Fibroblast of pulmonary artery (primary cell): ENCODE measurements around the gene CBLN3.
A peak's percentile ranks its signal among the peaks of the same experiment; 100 is the strongest.

Experiments
- DNase-seq: peaks from one replicate; pipeline ENCODE4 v3.0.0-alpha.2; 2010; ENCODE audit warnings: low read depth
- H3K4me3 ChIP-seq: replicated peaks from 2 replicates; pipeline ENCODE4 v1.5.1; 2011; ENCODE audit warnings: low read depth, mild to moderate bottlenecking, control low read depth, low read length, moderate library complexity
- TF ChIP-seq, protein P1 (sequence below): IDR thresholded peaks from 2 replicates; pipeline ENCODE4 v1.5.1; 2011; ENCODE audit warnings: mild to moderate bottlenecking, control low read depth, low read length, inconsistent platforms; ENCODE audit errors: missing control alignments

CBLN3 gene

GRCh38 chr14:24434676-24435075 lies 5.2 kb upstream of the CBLN3 start:
- TF ChIP-seq, protein P1, sequence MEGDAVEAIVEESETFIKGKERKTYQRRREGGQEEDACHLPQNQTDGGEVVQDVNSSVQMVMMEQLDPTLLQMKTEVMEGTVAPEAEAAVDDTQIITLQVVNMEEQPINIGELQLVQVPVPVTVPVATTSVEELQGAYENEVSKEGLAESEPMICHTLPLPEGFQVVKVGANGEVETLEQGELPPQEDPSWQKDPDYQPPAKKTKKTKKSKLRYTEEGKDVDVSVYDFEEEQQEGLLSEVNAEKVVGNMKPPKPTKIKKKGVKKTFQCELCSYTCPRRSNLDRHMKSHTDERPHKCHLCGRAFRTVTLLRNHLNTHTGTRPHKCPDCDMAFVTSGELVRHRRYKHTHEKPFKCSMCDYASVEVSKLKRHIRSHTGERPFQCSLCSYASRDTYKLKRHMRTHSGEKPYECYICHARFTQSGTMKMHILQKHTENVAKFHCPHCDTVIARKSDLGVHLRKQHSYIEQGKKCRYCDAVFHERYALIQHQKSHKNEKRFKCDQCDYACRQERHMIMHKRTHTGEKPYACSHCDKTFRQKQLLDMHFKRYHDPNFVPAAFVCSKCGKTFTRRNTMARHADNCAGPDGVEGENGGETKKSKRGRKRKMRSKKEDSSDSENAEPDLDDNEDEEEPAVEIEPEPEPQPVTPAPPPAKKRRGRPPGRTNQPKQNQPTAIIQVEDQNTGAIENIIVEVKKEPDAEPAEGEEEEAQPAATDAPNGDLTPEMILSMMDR: no peak
- no peak overlapping the region for H3K4me3 ChIP-seq
- no peak for DNase-seq

GRCh38 chr14:24434036-24434435 lies 4.6 kb upstream of the CBLN3 start:
- TF ChIP-seq, protein P1: no peak
- DNase-seq: no peak

DNA sequence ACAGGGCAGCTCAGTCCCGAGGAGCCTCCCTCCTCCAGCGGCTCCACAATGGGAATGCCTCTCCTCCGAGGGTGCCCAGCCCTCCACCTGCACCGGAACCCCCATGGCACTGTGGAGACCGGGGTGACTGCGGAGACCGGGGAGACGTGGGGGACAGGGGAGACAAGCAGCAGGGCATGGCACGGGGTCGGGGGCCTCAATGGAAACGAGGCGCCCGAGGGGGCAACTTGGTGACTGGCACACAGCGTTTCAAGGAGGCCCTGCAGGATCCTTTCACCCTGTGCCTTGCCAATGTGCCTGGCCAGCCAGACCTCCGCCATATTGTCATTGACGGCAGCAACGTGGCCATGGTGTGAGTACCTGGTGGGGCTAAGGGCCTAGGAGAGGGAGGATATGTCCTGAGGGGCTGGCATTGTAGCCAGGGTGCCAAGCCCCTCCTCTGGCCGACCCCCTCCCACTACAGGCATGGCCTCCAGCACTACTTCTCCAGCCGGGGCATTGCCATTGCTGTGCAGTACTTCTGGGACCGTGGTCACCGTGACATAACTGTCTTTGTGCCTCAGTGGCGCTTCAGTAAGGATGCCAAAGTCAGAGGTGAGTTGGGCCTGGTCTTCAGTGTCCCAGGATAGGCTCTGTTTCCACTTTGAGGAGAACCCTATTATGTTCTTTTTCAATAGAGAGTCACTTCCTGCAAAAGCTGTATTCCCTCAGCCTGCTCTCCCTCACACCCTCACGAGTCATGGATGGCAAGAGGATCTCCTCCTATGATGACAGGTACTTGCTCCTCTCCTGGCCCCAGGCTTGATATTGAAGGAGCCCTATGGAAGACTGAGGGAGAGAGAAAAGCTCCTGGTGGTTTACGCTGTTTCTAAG lies 3.0 kb upstream of the CBLN3 start:
- TF ChIP-seq, protein P1: no peak
- no peak for DNase-seq
- H3K4me3 ChIP-seq: peak overlapping the region; percentile 91

More at GRCh38 chr14:24434036-24434435, 4.6 kb upstream of the CBLN3 start:
- H3K4me3 ChIP-seq: no peak overlapping the region

DNA sequence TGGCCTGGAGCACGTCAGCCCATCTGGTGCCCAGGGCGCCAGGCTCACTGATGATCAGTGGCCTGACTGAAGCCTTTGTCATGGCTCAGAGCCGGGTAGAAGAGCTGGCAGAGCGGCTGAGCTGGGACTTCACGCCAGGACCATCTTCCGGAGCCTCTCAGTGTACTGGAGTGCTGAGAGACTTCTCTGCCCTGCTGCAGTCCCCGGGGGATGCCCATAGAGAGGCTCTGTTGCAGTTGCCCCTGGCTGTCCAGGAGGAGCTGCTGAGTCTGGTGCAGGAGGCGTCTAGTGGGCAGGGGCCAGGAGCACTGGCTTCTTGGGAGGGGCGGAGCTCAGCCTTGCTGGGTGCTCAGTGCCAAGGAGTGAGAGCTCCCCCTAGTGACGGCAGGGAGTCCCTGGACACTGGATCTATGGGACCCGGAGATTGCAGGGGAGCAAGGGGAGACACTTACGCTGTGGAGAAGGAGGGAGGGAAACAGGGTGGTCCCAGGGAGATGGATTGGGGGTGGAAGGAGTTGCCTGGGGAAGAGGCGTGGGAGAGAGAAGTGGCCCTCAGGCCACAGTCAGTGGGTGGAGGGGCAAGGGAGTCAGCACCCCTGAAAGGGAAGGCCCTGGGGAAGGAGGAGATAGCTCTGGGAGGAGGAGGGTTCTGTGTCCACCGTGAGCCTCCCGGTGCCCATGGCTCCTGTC lies 2.2 kb upstream of the CBLN3 start:
- peak overlapping the region; percentile 91 for H3K4me3 ChIP-seq

GRCh38 chr14:24430682-24431568 lies 1.5 kb upstream of the CBLN3 start:
- DNase-seq: peak; percentile 46
- H3K4me3 ChIP-seq: peak overlapping the region; percentile 91
- TF ChIP-seq, protein P1: no peak

More for the DNA sequence above, 2.2 kb upstream of the CBLN3 start:
- DNase-seq: peak; percentile 96
- TF ChIP-seq, protein P1: peak; percentile 99

- DNase-seq: peak; percentile 84
- H3K4me3 ChIP-seq: peak overlapping the region; percentile 91
- TF ChIP-seq, protein P1: no peak
Measured at GRCh38 chr14:24430143-24430681, 744 bp upstream of the CBLN3 start.
